GM20000 (cell line): ENCODE measurements around the gene TNFRSF4.

ENCODE experiments used
- DNase-seq: peaks from one replicate; pipeline ENCODE4 v3.0.0; 2012; ENCODE audit warnings: low spot score
- TF ChIP-seq, protein P1 (sequence below): IDR thresholded peaks from 2 replicates; pipeline ENCODE4 v1.5.1; 2012; ENCODE audit warnings: mild to moderate bottlenecking, control low read depth; ENCODE audit errors: extremely low read depth, missing control alignments

TNFRSF4 gene

GRCh38 chr1:1210726-1211540 lies 3.0 kb downstream of the TNFRSF4 start:
- no peak for DNase-seq
- TF ChIP-seq, protein P1, sequence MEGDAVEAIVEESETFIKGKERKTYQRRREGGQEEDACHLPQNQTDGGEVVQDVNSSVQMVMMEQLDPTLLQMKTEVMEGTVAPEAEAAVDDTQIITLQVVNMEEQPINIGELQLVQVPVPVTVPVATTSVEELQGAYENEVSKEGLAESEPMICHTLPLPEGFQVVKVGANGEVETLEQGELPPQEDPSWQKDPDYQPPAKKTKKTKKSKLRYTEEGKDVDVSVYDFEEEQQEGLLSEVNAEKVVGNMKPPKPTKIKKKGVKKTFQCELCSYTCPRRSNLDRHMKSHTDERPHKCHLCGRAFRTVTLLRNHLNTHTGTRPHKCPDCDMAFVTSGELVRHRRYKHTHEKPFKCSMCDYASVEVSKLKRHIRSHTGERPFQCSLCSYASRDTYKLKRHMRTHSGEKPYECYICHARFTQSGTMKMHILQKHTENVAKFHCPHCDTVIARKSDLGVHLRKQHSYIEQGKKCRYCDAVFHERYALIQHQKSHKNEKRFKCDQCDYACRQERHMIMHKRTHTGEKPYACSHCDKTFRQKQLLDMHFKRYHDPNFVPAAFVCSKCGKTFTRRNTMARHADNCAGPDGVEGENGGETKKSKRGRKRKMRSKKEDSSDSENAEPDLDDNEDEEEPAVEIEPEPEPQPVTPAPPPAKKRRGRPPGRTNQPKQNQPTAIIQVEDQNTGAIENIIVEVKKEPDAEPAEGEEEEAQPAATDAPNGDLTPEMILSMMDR, result no peak

- TF ChIP-seq, protein P1, result no peak
- DNase-seq, result peak; percentile 73
These were observed 5.1 kb downstream of the TNFRSF4 start for GRCh38 chr1:1208713-1209433.

- DNase-seq, result no peak
These were observed 6.4 kb downstream of the TNFRSF4 start for GRCh38 chr1:1207571-1207892.

DNA sequence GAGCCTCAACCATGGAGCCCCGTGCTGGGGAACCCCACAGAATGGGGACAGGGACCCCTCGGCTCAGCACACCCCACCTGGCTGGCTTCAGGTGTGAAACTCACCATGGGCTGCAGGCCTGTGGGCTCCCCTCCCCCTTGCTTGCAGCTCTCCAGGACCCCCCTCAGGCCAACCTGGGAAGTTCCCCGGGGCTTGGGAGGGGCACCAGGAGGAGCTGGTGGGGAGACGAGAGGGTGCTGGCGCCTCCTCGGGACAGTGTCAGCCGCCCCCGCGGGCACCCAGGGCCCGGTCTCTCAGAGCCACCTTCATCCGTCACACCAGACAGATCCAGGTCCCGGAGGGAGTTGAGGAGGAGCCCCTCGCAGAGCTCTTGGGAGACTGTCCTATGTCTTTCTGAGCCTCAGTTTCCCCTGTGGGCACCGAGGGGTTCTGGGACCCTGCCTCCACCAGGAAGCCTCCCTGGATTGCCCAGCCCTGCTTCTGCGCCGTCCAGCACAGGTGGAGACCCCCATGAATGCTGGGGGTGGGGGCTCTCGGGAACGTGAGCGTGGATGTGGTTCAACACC lies 6.9 kb downstream of the TNFRSF4 start:
- TF ChIP-seq, protein P1, result no peak
- DNase-seq, result no peak

More at GRCh38 chr1:1207571-1207892, 6.4 kb downstream of the TNFRSF4 start:
- TF ChIP-seq, protein P1, result no peak

GRCh38 chr1:1206376-1206965 lies 7.5 kb downstream of the TNFRSF4 start, which contains the start of gene TNFRSF18:
TNFRSF18 (minus strand) TSS chr1:1206592; CDS start chr1:1206571, 21 bp downstream.
- TF ChIP-seq, protein P1, result no peak

DNA sequence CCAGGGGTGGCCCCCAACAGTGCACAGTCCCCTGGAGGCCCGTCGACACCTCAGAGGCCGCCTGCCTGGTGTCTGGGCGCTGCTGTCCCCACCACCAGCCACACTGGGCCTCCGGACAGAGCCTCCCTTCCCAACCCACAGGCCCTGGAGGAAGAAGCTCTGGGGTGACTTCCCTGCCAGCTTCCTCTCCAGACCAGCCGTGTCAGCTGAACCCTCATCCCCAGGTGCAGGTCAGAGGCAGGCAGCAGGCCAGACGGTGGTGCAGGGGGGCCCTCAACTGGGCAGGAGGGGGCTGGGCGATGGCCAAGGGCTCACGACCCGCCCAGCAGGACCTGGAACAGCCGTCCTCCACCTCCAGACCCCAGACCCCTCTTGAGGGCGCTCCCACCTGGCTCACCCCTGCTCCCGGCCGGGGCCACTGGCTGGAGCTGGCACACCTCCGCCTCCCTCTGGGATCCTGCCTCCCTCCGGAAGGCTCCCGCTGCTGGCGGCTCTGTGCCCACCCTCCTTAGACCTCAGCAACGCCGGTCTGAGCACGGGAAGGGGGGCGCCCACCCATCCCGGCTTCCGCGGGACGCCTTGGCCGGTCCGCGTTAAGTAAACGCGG lies 8.1 kb downstream of the TNFRSF4 start:
- DNase-seq, result peak; percentile 66
- TF ChIP-seq, protein P1, result no peak

More at GRCh38 chr1:1206376-1206965, 7.5 kb downstream of the TNFRSF4 start, which contains the start of gene TNFRSF18:
- peak; percentile 75 for DNase-seq
